HepG2 (cell line): ENCODE measurements around the gene FABP1. TPM values are rescaled to one million over a fixed set of nuclear protein-coding genes. Genes with fewer than 3 reads are reported as not detected.

Experiments used
- ATAC-seq: fragments of 200-7000 bp; cut with Tn5 transposase; 3 replicates; pipeline ENCODE4 v1.9.1; 2020; ENCODE audit warnings: mild to moderate bottlenecking, moderate library complexity
- BruUV-seq: library from RNA; stranded (reverse); fragments of 400-500 nt; replicated peaks from 2 replicates; lab custom pipeline; 2021; lab: Mats Ljungman, UMichigan
- CTCF ChIA-PET: fragments of 300-600 bp; formaldehyde crosslinking; extraction: SDS; loops from one replicate; lab custom pipeline; 2021; ENCODE audit warnings: low total read pairs, inconsistent platforms, low intra/inter-chr PET ratio; lab: Yijun Ruan, JAX
- POLR2A ChIA-PET: fragments of 350-600 bp; sonication (Branson Sonifier 250); formaldehyde crosslinking; loops from one replicate; lab custom pipeline; 2020; ENCODE audit warnings: antibody characterized with exemption, inconsistent platforms; lab: Yijun Ruan, JAX
- DNase-seq: peaks from one replicate; pipeline ENCODE4 v3.0.0-alpha.2; 2015; ENCODE audit warnings: low spot score
- FAIRE-seq: peaks from 3 replicates; lab custom pipeline; 2011; peaks lifted over from hg19 to GRCh38; lab: Jason Lieb, UNC
- H2AFZ ChIP-seq: one replicate; pipeline ENCODE4 v1.6.1; 2011; ENCODE audit warnings: low read length, inconsistent platforms
- H3K27ac ChIP-seq: fragments of 300-600 bp; 3 replicates; pipeline ENCODE4 v1.8.0; 2011; ENCODE audit warnings: mixed run types, mild to moderate bottlenecking, mixed read lengths, low read length, inconsistent platforms; ENCODE audit not compliant: insufficient read depth; ENCODE audit errors: extremely low read length
- H3K27me3 ChIP-seq, 2 experiments: fragments of 200-600 bp in 1 of 2; 2 replicates in 1 of 2; 3 replicates in 1 of 2; pipeline versions ENCODE4 v1.6.0 to v1.8.0; 2011; ENCODE audit warnings: low read length in 2 of 2, mild to moderate bottlenecking in 2 of 2, moderate library complexity in 2 of 2, inconsistent platforms in 1 of 2; ENCODE audit not compliant: insufficient read depth in 2 of 2, control insufficient read depth in 1 of 2
- H3K36me3 ChIP-seq, 2 experiments: fragments of 200-600 bp in 1 of 2; replicated peaks in 1 of 2; 2 replicates in 1 of 2; 3 replicates in 1 of 2; pipeline versions ENCODE4 v1.5.1 to v1.8.0; 2011; ENCODE audit warnings: low read length in 2 of 2, inconsistent platforms in 1 of 2; ENCODE audit not compliant: insufficient read depth in 2 of 2, control insufficient read depth in 1 of 2
- H3K4me1 ChIP-seq: 2 replicates; pipeline ENCODE4 v1.5.1; 2012; ENCODE audit warnings: low read length, inconsistent platforms; ENCODE audit not compliant: insufficient read depth
- H3K4me2 ChIP-seq: 2 replicates; pipeline ENCODE4 v1.6.0; 2011; ENCODE audit warnings: low read depth, low read length, inconsistent platforms
- H3K4me3 ChIP-seq, 3 experiments: fragments of 200-600 bp in 1 of 3; sonication (generic), shearing (Covaris generic) in 1 of 3; replicated peaks in 1 of 3; 2 replicates each; pipeline ENCODE4 v1.5.1; 2011 to 2016; ENCODE audit warnings: low read length in 3 of 3, inconsistent platforms in 2 of 3, low read depth in 2 of 3, mild to moderate bottlenecking in 2 of 3, control low read depth in 1 of 3, mixed read lengths in 1 of 3; ENCODE audit not compliant: insufficient read depth in 1 of 3
- H3K79me2 ChIP-seq: one replicate; pipeline ENCODE4 v1.6.1; 2011; ENCODE audit warnings: low read length, inconsistent platforms; ENCODE audit not compliant: insufficient read depth
- H3K9ac ChIP-seq: 2 replicates; pipeline ENCODE4 v1.6.0; 2011; ENCODE audit warnings: mild to moderate bottlenecking, low read depth, low read length, inconsistent platforms; ENCODE audit not compliant: insufficient read depth
- H3K9me3 ChIP-seq: 2 replicates; pipeline ENCODE4 v1.5.1; 2012; ENCODE audit warnings: mild to moderate bottlenecking, low read length
- H4K20me1 ChIP-seq: 2 replicates; pipeline ENCODE4 v1.6.0; 2011; ENCODE audit warnings: inconsistent platforms, mild to moderate bottlenecking, low read length, moderate library complexity; ENCODE audit not compliant: insufficient read depth
- ARNTL ChIP-seq: sonication (generic); formaldehyde crosslinking; IDR thresholded peaks from 2 replicates; pipeline ENCODE4 v1.4.0; 2020; ENCODE audit warnings: mild to moderate bottlenecking, missing genetic modification reagents
- CHCHD3 ChIP-seq: sonication (generic); formaldehyde crosslinking; IDR thresholded peaks from 2 replicates; pipeline ENCODE4 v1.8.0; 2022; ENCODE audit warnings: mild to moderate bottlenecking, missing genetic modification reagents, moderate library complexity
- SMARCE1 ChIP-seq: fragments of 450-650 bp; IDR thresholded peaks from 2 replicates; pipeline ENCODE4 v1.6.1; 2017; ENCODE audit warnings: borderline replicate concordance
- WGBS: methylation state at CpG from one replicate; pipeline ENCODE4 v1.1.6; 2017; ENCODE audit warnings: low lambda C conversion rate; 5-methylcytosine and 5-hydroxymethylcytosine counted together
- in situ Hi-C: cut with HindIII; loops from 2 replicates; pipeline ENCODE4 v1.10.0; 2017; ENCODE audit warnings: low pct_unique_long_range_greater_than_20kb; ENCODE audit not compliant: extremely low pct_ligation_motif_present
- intact Hi-C: fragments of 100-400 bp; cut with micrococcal nuclease; formaldehyde crosslinking; loops from one replicate; pipeline ENCODE4 v1.10.0; 2022; ENCODE audit not compliant: unreplicated experiment
- polyA plus RNA-seq, 8 experiments: library from polyadenylated mRNA; depleted of rRNA in 3 of 8; stranded (reverse) in 7 of 8; unstranded in 1 of 8; fragments of >200 nt; fragmentation: Illumina TruSeq in 4 of 8; extraction: Trizol in 4 of 8; gene quantifications; 2 replicates each; pipeline versions ENCODE4 v1.2.1 to v1.2.3, GENCODE V29; 2011 to 2016; ENCODE audit warnings: low read depth in 4 of 8, missing spikeins in 1 of 8, mixed read lengths in 1 of 8; ENCODE audit not compliant: insufficient read depth in 1 of 8
- total RNA-seq, 5 experiments: library from RNA; depleted of rRNA; stranded (reverse); fragments of >200 nt; fragmentation: Illumina TruSeq; extraction: Trizol; gene quantifications; 2 replicates each; pipeline ENCODE4 v1.2.3, GENCODE V29; 2016; ENCODE audit warnings: low read depth in 1 of 5
- TF ChIP-seq, protein P1 (sequence below), 2 experiments: fragments of 450-650 bp in 1 of 2; sonication (generic) in 1 of 2; formaldehyde crosslinking in 1 of 2; IDR thresholded peaks; 2 replicates each; pipeline versions ENCODE4 v1.6.1 to v1.8.0; 2016 to 2022; ENCODE audit warnings: antibody characterized with exemption in 1 of 2, mild to moderate bottlenecking in 1 of 2, missing genetic modification reagents in 1 of 2
- TF ChIP-seq, protein P2 (sequence below): IDR thresholded peaks from 2 replicates; pipeline ENCODE4 v1.4.0; 2020; ENCODE audit warnings: mild to moderate bottlenecking, missing genetic modification reagents

Gene FABP1
- total and polyA plus RNA-seq, 2 of the 13 experiments (the other 11 are each of a cell fraction or from before 2014, with no cell fraction given) = 644 to 1,608 TPM

DNA sequence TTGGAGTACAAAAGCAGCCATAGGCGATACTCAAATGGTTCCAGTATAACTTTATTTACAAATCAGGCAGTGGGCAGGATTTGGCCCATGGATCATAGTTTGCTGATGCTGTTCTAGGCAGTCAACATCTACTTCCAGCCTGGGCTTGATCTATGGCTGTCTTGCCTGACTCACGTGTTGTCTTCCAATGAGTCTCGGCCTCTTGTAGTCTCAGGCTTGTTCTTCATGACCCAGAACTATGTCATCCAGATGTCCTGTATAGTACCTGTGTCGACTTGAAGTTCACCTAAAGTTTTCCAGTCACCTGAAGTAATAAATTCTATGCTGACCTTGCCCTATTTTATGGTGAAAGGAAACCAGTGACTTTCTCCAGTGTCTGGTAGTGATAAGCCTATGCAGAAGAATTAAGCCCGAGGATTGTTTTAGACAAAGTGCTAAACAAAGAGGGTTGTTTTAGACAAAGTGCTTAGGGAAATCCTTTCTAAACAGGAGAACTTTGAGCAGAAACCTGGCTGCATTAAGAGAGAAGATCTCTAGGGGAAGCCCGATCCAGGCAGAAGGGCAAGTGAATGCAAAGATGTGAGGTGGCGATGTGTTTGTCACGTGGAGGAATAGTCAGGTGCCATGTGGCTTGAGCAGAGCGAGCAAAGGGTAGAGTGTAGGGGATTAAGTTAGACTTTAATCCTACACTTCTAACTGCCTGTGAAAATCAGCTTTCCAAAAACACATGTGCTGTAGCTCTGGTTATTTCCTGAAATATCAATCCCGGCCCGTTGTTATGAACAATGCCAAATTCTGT is 33.8 kb upstream of the FABP1 start:
- H3K9me3 ChIP-seq = no peaks in the 10 kb centered on the region
- BruUV-seq = no TSS peak
- H3K4me3 ChIP-seq = no peak overlapping the region
- WGBS = 45% methylated on average over 11 of the region's 11 CpGs
- intact Hi-C loops = loop anchor here (2.0 kb wide), 1 partner anchor 65 kb away; no protein-coding TSS in a partner anchor
- ChIA-PET POLR2A (interaction anchor here (2.3 kb wide), 1 partner anchor 101 kb away, joined by 20 read pairs; no protein-coding TSS in a partner anchor), CTCF (interaction anchor here (5.5 kb wide), 1 partner anchor 101 kb away, joined by 76 read pairs; no protein-coding TSS in a partner anchor)
- peaks cover 40% of the 10 kb centered on the region for H3K4me1 ChIP-seq
- in situ Hi-C loops = loop anchor here (5.0 kb wide), 1 partner anchor 99 kb away; no protein-coding TSS in a partner anchor
- no peak overlapping the region for H3K27ac ChIP-seq
- peaks cover 0 to 11% of the 10 kb centered on the region in 2 experiments; a peak in 1 of 5 replicates for H3K27me3 ChIP-seq
- ATAC-seq = peak; percentile 21; the same call in 2 of the 3 replicates
- H2AFZ ChIP-seq = no peak overlapping the region
- no peaks in the 10 kb centered on the region for H3K79me2 ChIP-seq
- H4K20me1 ChIP-seq = no peaks in the 10 kb centered on the region
- peak overlapping the region; percentile 29; the same call in 1 of the 2 replicates for H3K4me2 ChIP-seq
- H3K9ac ChIP-seq = no peak overlapping the region
- FAIRE-seq = no peak
- no peaks in the 10 kb centered on the region for H3K36me3 ChIP-seq
- DNase-seq = no peak
- TF ChIP-seq, protein P1, sequence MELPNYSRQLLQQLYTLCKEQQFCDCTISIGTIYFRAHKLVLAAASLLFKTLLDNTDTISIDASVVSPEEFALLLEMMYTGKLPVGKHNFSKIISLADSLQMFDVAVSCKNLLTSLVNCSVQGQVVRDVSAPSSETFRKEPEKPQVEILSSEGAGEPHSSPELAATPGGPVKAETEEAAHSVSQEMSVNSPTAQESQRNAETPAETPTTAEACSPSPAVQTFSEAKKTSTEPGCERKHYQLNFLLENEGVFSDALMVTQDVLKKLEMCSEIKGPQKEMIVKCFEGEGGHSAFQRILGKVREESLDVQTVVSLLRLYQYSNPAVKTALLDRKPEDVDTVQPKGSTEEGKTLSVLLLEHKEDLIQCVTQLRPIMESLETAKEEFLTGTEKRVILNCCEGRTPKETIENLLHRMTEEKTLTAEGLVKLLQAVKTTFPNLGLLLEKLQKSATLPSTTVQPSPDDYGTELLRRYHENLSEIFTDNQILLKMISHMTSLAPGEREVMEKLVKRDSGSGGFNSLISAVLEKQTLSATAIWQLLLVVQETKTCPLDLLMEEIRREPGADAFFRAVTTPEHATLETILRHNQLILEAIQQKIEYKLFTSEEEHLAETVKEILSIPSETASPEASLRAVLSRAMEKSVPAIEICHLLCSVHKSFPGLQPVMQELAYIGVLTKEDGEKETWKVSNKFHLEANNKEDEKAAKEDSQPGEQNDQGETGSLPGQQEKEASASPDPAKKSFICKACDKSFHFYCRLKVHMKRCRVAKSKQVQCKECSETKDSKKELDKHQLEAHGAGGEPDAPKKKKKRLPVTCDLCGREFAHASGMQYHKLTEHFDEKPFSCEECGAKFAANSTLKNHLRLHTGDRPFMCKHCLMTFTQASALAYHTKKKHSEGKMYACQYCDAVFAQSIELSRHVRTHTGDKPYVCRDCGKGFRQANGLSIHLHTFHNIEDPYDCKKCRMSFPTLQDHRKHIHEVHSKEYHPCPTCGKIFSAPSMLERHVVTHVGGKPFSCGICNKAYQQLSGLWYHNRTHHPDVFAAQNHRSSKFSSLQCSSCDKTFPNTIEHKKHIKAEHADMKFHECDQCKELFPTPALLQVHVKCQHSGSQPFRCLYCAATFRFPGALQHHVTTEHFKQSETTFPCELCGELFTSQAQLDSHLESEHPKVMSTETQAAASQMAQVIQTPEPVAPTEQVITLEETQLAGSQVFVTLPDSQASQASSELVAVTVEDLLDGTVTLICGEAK (IDR thresholded peaks at IDR 0.05) = no peak
- TF ChIP-seq, protein P1 (CRISPR knock-in tag; IDR thresholded peaks at IDR 0.05) = peak; percentile 63; the same call in 1 of the 2 replicates
- TF ChIP-seq SMARCE1 (no peak), ARNTL (peak; percentile 28; the same call in 1 of the 2 replicates), CHCHD3 (CRISPR knock-in tag) (no peak)
- TF ChIP-seq, protein P2, sequence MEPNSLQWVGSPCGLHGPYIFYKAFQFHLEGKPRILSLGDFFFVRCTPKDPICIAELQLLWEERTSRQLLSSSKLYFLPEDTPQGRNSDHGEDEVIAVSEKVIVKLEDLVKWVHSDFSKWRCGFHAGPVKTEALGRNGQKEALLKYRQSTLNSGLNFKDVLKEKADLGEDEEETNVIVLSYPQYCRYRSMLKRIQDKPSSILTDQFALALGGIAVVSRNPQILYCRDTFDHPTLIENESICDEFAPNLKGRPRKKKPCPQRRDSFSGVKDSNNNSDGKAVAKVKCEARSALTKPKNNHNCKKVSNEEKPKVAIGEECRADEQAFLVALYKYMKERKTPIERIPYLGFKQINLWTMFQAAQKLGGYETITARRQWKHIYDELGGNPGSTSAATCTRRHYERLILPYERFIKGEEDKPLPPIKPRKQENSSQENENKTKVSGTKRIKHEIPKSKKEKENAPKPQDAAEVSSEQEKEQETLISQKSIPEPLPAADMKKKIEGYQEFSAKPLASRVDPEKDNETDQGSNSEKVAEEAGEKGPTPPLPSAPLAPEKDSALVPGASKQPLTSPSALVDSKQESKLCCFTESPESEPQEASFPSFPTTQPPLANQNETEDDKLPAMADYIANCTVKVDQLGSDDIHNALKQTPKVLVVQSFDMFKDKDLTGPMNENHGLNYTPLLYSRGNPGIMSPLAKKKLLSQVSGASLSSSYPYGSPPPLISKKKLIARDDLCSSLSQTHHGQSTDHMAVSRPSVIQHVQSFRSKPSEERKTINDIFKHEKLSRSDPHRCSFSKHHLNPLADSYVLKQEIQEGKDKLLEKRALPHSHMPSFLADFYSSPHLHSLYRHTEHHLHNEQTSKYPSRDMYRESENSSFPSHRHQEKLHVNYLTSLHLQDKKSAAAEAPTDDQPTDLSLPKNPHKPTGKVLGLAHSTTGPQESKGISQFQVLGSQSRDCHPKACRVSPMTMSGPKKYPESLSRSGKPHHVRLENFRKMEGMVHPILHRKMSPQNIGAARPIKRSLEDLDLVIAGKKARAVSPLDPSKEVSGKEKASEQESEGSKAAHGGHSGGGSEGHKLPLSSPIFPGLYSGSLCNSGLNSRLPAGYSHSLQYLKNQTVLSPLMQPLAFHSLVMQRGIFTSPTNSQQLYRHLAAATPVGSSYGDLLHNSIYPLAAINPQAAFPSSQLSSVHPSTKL (CRISPR knock-in tag) = 0 out of 2 replicates have a peak, but pooled peaks have one; percentile 2
